GM12873 (cell line): ENCODE data around the gene ATXN8OS.

Source experiments
- CTCF ChIP-seq: IDR thresholded peaks from 2 replicates; pipeline ENCODE4 v1.5.1; 2012; ENCODE audit warnings: low read depth, mild to moderate bottlenecking, moderate library complexity, low read length, control low read depth; ENCODE audit not compliant: insufficient read depth; ENCODE audit errors: missing control alignments

The ATXN8OS gene

GRCh38 chr13:70107498-70108281 is at the start of gene ATXN8OS:
Gene ATXN8OS (plus strand): TSS chr13:70107826.
- TF ChIP-seq CTCF = no peak

GRCh38 chr13:70080012-70080411 is 27.6 kb upstream of the ATXN8OS start:
- no peak for TF ChIP-seq CTCF

GRCh38 chr13:70087247-70087646 is 20.4 kb upstream of the ATXN8OS start:
- TF ChIP-seq CTCF = no peak

GRCh38 chr13:70088926-70089325 is 18.7 kb upstream of the ATXN8OS start:
- TF ChIP-seq CTCF = no peak

GRCh38 chr13:70090036-70090723 is 17.4 kb upstream of the ATXN8OS start:
- no peak for TF ChIP-seq CTCF

GRCh38 chr13:70098669-70099068 is 9.0 kb upstream of the ATXN8OS start:
- no peak for TF ChIP-seq CTCF

- TF ChIP-seq CTCF = no peak
Measured at GRCh38 chr13:70104481-70104880, 3.1 kb upstream of the ATXN8OS start.
